ENCODE measurements around the gene SOCS4.

- TF ChIP-seq CTCF (IDR thresholded peaks at IDR 0.05; ENCODE audit: low read depth, low read length): no peak
- TF ChIP-seq EZH2phosphoT487 (IDR thresholded peaks at IDR 0.05; ENCODE audit: low read depth): no peak
Observed at GRCh38 chr14:55028476-55028875, 1.4 kb downstream of the SOCS4 start.

All from OCI-LY3 (cell line).